Stimulated activated CD8-positive, alpha-beta memory T cell treated with anti-CD3 and anti-CD28 coated beads, Interleukin-15, amount 100 ng/mL, for 1 hour (primary cell): ENCODE data around the gene NAA60.

Experiments
- DNase-seq: peaks from one replicate; pipeline ENCODE4 v3.0.0-alpha.2; 2020; ENCODE audit warnings: low read depth

NAA60 gene

GRCh38 chr16:3443108-3444031 lies at the start of gene NAA60, which contains the start of gene ZNF597:
Gene NAA60 (plus strand): TSS chr16:3443680. CDS start chr16:3476228, 32,548 bp downstream.
Gene ZNF597 (minus strand): TSS chr16:3443504. CDS start chr16:3443153, 351 bp downstream.
- peak; percentile 49 for DNase-seq

- DNase-seq, result no peak
These were observed 43.1 kb upstream of the NAA60 start for GRCh38 chr16:3400446-3400778.

DNA sequence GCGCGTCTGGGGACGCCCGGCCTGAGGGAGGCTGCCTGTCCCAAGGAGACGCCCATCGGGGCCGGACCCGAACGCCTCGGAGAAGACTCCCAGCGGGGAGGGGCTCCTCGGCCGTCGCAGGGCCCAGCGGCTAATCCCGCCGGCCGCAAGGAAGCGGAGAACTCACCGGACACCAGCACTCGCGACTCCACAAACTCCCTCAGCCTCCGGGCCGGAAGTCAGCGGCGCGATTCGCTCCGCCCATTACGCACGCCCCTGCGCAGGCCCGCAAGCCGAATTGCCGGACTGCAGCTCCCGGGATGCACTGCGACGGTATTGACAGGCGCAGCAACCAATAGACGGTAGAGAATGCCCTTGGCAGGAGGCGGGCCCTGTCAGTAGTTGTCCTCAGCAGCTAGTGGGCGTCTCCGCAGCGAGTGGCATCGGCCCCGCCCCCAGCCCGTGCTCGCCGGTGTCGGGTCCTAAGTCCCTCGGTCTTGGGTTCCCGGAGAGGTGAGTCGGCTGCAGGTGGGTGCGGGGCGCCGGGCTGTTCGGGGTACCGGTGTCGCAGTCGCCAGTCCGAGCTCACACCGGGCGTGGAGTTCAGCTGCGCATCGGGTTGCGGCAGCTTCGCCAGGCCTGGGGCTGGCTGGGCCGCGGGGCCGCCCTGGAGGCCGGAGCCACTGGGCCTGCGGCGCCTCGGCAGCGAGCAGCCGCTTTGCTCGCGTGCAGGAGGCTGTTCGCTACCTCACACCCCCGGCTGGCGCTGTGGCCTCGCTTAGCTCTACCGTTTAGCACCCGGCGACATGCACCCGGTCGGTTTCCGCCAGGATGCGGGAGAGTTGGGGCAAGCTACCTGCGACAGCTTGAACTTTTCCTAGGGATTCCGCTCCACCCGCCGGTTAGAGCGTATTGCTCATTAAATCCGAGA lies 42.4 kb upstream of the NAA60 start, which contains the start of the genes ZNF174 and ZSCAN32:
Gene ZNF174 (plus strand): TSS at position 437 of the 910 bp plus-strand sequence. CDS start 790 bp downstream, outside the sequence.
Gene ZSCAN32 (minus strand): TSS at position 226 of the 910 bp plus-strand sequence. CDS start 3,447 bp downstream, outside the sequence.
- DNase-seq, result peak; percentile 98

- DNase-seq, result no peak
These were observed 41.6 kb upstream of the NAA60 start for GRCh38 chr16:3401719-3402397.

DNA sequence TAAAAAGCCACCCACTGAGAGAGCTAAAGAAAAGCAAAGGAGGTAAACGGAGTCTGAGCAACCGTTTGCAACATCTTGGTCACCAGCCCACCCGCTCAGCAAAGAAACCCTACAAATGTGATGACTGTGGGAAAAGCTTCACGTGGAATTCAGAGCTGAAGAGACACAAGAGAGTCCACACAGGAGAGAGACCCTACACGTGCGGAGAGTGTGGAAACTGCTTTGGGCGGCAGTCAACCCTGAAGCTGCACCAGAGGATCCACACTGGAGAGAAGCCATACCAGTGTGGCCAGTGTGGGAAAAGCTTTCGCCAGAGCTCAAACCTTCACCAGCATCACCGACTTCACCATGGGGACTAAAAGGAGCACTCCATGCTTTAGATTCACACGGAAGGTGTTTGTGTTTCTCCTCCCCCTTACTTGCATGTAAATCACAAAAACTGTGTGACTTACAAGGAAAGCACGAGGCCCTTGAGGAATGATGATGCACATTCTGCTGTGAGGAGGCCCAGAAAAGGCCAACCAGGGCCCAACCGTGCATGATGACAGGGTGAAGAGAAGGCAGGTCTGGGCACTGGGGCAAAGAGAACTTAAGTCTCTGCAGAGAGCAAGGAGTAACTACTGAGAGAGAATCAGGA lies 34.8 kb upstream of the NAA60 start:
- no peak for DNase-seq

GRCh38 chr16:3413730-3414379 lies 29.6 kb upstream of the NAA60 start:
- DNase-seq, result no peak

DNA sequence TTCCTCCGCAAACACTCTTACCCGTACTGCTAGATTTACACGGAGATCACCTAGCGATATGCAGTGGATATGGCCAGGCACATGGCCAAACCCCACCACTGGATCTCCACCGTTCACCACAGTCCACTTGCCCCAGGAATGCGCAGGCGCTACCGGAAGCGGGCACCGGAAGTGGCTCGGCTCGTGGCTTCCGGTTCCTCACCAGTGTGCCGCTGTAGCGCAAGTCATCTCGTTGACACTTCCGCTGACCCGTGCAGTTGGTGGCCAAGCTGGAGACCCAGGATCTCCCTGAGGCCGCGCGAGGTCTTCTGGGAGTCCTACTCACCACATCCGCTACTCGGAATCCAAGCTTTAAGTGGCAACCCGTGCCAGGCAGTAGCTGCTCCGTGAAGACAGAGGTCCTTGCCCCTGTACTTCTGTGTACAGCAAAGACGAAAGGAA lies 11.7 kb upstream of the NAA60 start:
- no peak for DNase-seq

GRCh38 chr16:3434373-3434772 lies 9.1 kb upstream of the NAA60 start:
- no peak for DNase-seq

- DNase-seq, result no peak
These were observed 3.8 kb upstream of the NAA60 start for GRCh38 chr16:3439637-3440036.

DNA sequence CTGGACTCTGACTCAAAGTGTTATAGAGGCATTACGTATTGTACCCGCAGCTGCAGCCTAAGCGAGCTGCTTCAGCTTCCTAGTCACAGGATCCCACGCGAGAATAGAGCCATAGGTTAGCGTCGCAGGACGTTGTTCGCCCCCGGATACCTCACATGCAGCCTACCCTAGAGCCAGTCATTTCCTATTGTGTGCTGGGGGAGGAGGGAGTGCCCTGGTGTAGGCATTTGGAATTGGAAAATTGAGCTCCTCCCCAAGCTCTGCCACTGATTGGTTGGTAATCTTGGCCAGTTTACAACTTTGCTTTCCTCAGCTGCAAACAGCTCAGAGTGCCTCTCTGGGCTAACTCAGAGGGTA lies 530 bp downstream of the NAA60 start:
- no peak for DNase-seq

DNA sequence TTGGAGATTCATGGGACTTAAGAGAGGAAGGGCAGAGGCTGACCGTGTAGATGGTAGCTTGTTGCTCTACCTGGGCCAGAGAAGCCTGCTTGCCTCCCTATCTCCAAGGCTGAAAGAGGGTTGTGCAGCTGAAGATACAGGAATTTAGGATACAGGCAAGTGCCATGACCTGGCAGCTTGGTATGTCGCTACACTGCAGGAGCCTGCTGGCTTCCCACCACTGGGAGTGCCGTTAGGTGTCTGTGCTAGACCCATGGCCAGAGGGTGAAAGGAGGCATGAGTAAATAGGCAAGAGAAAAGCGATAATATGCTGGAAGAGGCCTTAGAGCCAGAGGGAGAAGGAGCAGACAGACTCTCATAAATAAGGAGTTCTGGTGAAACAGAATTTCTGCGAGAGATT lies 10.6 kb downstream of the NAA60 start:
- DNase-seq, result no peak

GRCh38 chr16:3454631-3455147 lies 11.2 kb downstream of the NAA60 start:
- DNase-seq, result no peak

- DNase-seq, result peak; percentile 75
These were observed 14.2 kb downstream of the NAA60 start for GRCh38 chr16:3457434-3458252.

DNA sequence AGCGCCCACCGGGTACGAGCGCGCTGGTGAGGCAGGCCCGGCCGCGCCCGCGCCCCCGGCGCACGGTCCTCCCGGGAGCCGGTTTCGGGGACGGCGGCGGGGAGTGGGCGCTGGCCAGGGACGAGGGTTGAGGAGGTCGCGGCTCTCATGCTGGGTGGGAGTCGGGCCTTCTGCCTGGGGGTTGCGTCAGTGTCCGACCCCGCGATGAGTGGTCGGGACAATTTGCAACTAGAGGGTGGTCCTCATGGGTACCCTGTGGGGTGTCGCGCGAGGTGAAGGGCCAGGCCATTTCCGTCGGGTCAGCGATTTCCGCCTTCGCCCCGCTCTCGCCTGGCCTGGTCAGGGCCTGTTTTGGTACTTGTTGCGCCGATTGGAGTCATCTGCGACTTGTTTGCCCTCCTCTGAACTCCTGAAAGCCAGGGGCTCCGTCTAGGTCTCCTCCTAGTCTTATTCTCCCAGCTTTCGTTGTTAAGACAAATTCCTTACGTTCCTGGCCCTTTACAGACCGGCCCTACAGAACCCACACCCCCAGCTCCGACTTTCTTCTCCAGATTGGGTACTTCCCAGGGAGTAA lies 14.9 kb downstream of the NAA60 start:
- DNase-seq, result no peak

- no peak for DNase-seq
These were observed 15.4 kb downstream of the NAA60 start for GRCh38 chr16:3458852-3459361.

GRCh38 chr16:3459401-3460090 lies 16.1 kb downstream of the NAA60 start:
- no peak for DNase-seq

DNA sequence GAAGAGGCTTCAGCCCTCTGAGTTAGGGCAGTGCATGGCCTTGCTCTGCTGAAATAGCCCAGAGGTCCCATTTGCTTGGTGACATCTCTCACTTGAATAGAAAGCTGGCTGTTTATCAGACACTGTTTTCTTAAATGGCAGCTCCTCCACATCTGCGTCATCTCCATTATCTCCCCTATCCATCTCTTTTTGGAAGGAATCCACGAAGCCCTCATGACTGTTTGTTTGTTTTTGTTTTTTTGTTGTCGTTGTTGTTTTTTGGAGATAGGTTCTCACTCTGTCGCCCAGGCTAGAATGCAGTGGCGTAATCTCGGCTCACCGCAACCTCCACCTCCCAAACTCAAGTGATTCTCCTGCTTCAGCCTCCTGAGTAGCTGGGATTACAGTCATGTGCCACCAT lies 16.6 kb downstream of the NAA60 start:
- no peak for DNase-seq

DNA sequence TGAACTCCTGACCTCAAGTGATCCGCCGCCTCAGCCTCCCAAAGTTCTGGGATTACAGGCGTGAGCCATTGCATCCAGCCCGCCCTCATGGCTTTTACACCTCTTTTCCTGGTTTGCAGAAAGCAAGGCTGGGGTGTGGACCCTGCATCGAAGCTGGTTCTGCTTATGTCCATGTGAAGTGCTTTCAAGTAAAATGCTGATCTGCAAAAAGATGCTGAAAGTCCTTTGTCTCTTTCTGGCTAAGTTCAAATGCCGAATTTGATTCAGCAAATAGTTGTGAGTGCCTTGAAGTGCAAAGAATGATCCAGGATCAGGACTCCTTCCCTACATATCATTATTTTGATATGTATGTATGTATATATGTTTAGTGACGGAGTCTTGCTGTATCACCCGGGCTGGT lies 17.1 kb downstream of the NAA60 start:
- no peak for DNase-seq

GRCh38 chr16:3461151-3461550 lies 17.7 kb downstream of the NAA60 start:
- DNase-seq, result peak; percentile 19
